Breast epithelium (tissue), 4 donors: Measurements from ENCODE around the gene PRRC2B. TPM values are rescaled to one million over a fixed set of nuclear protein-coding genes. Genes with fewer than 3 reads are reported as not detected.

ENCODE experiments used
- DNase-seq, 2 donors: peaks; one replicate each; pipeline ENCODE4 v3.0.0-alpha.2; 2019; ENCODE audit warnings: low spot score in 2 of 2
- H3K27ac ChIP-seq, 2 donors: fragments of 200-600 bp; sonication (generic) in 1 of 2; one replicate each; pipeline ENCODE4 v1.5.1; 2016 to 2019; ENCODE audit warnings: mild to moderate bottlenecking in 1 of 2
- H3K27me3 ChIP-seq, 2 donors: fragments of 200-600 bp; sonication (generic) in 1 of 2; one replicate each; pipeline versions ENCODE4 v1.5.1 to v1.6.0; 2017 to 2019; ENCODE audit warnings: control low read depth in 1 of 2, mild to moderate bottlenecking in 1 of 2
- H3K36me3 ChIP-seq: fragments of 200-600 bp; one replicate; pipeline ENCODE4 v1.5.1; 2019
- H3K4me1 ChIP-seq, 2 donors: fragments of 200-600 bp; sonication (generic); one replicate each; pipeline ENCODE4 v1.5.1; 2016 to 2019; ENCODE audit warnings: control low read depth in 1 of 2
- H3K4me3 ChIP-seq, 3 donors: fragments of 200-600 bp; sonication (generic); 1 replicate in 2 of 3; 2 replicates in 1 of 3; pipeline ENCODE4 v1.5.1; 2016 to 2019; ENCODE audit warnings: mild to moderate bottlenecking in 3 of 3, moderate library complexity in 2 of 3
- H3K9me3 ChIP-seq, 2 donors: fragments of 200-600 bp; sonication (generic) in 1 of 2; one replicate each; pipeline ENCODE4 v1.5.1; 2016 to 2019; ENCODE audit warnings: control low read depth in 1 of 2
- POLR2A ChIP-seq: fragments of 450-650 bp; IDR thresholded peaks from one replicate; pipeline ENCODE4 v1.6.1; 2016; ENCODE audit warnings: antibody characterized with exemption, mild to moderate bottlenecking, moderate library complexity
- POLR2AphosphoS5 ChIP-seq, 3 donors: sonication (generic); formaldehyde crosslinking; IDR thresholded peaks; one replicate each; pipeline ENCODE4 v1.6.1; 2017; ENCODE audit warnings: antibody characterized with exemption in 3 of 3
- intact Hi-C: fragments of 100-400 bp; cut with DNase I; formaldehyde crosslinking; loops from one replicate; pipeline ENCODE4 v1.15.1; 2023; ENCODE audit warnings: low total_unique reads
- total RNA-seq, 3 donors: library from RNA; depleted of rRNA; stranded (reverse); fragments of >200 nt; gene quantifications; one replicate each; pipeline ENCODE4 v1.1.0, GENCODE V29; 2016
- TF ChIP-seq, protein P1 (sequence below), 3 donors: fragments of 450-650 bp; IDR thresholded peaks; one replicate each; pipeline ENCODE4 v1.5.1; 2016 to 2017; ENCODE audit warnings: antibody characterized with exemption in 3 of 3, mild to moderate bottlenecking in 3 of 3, moderate library complexity in 3 of 3

PRRC2B gene
- total RNA-seq, 3 donors from 2014 or later: 95.9 to 143 (median 102) TPM

DNA sequence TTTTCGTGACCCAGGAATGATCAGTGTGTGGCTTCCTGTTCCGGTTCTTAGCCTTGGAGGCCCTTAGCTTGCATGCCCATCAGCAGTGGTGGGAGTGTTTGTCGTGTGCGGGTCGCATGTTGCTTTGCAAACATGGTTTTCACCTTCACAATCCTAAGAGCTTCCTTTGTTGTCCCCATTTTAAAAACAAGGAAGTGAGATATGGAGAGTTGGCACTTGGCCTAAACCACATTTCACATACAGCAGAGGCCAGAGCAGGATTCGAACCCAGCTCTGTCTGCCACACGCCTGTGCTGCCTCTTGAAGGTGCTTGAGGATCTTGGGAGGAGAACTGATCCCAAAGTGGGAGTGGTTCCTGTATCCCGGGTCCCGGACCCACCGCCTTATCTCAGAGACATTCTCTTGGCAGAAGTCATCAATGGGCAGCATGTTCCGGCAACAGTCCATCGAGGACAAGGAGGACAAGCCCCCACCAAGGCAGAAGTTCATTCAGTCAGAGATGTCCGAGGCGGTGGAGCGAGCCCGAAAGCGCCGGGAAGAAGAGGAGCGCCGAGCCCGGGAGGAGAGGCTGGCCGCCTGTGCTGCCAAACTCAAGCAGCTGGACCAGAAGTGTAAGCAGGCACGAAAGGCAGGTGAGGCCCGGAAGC lies 70.6 kb downstream of the PRRC2B start:
- H3K27ac ChIP-seq: peak overlapping the region in 1 of 2 donors; percentile 12
- no peaks in the 10 kb centered on the region for H3K4me1 ChIP-seq
- DNase-seq: peak in 1 of 2 donors; percentile 30
- H3K27me3 ChIP-seq: no peaks in the 10 kb centered on the region
- H3K4me3 ChIP-seq: no peak overlapping the region
- intact Hi-C loops: no loop called here
- H3K9me3 ChIP-seq: no peaks in the 10 kb centered on the region
- H3K36me3 ChIP-seq: no peaks in the 10 kb centered on the region
- TF ChIP-seq POLR2AphosphoS5 (IDR thresholded peaks at IDR 0.05): no peak
- TF ChIP-seq, protein P1, sequence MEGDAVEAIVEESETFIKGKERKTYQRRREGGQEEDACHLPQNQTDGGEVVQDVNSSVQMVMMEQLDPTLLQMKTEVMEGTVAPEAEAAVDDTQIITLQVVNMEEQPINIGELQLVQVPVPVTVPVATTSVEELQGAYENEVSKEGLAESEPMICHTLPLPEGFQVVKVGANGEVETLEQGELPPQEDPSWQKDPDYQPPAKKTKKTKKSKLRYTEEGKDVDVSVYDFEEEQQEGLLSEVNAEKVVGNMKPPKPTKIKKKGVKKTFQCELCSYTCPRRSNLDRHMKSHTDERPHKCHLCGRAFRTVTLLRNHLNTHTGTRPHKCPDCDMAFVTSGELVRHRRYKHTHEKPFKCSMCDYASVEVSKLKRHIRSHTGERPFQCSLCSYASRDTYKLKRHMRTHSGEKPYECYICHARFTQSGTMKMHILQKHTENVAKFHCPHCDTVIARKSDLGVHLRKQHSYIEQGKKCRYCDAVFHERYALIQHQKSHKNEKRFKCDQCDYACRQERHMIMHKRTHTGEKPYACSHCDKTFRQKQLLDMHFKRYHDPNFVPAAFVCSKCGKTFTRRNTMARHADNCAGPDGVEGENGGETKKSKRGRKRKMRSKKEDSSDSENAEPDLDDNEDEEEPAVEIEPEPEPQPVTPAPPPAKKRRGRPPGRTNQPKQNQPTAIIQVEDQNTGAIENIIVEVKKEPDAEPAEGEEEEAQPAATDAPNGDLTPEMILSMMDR (IDR thresholded peaks at IDR 0.05): no peak
- TF ChIP-seq POLR2A: no peak

DNA sequence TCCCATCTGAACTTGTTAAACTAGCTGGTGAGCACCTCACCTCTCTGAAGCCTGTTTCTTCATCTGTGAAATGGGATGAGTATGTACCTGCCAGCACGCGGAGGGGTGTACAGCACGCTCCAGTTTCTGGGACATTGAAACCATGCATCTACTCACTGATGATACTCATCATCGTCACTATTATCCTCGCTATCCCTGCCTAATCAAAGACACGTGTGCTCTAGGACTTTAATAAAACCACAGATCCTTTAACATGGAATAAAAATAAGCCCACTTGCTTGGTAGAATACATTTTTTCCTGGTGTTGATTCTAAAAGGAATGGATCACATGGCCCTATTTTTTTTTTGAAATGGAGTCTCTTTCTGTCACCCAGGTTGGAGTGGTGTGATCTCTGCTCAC lies 71.5 kb downstream of the PRRC2B start:
- no peaks in the 10 kb centered on the region for H3K9me3 ChIP-seq
- intact Hi-C loops: no loop called here
- H3K27me3 ChIP-seq: no peaks in the 10 kb centered on the region
- DNase-seq: no peak
- no peak overlapping the region for H3K4me3 ChIP-seq
- H3K36me3 ChIP-seq: no peaks in the 10 kb centered on the region
- H3K27ac ChIP-seq: no peak overlapping the region
- no peaks in the 10 kb centered on the region for H3K4me1 ChIP-seq
- no peak for TF ChIP-seq POLR2A
- TF ChIP-seq, protein P1 (IDR thresholded peaks at IDR 0.05): no peak
- TF ChIP-seq POLR2AphosphoS5 (IDR thresholded peaks at IDR 0.05): no peak

DNA sequence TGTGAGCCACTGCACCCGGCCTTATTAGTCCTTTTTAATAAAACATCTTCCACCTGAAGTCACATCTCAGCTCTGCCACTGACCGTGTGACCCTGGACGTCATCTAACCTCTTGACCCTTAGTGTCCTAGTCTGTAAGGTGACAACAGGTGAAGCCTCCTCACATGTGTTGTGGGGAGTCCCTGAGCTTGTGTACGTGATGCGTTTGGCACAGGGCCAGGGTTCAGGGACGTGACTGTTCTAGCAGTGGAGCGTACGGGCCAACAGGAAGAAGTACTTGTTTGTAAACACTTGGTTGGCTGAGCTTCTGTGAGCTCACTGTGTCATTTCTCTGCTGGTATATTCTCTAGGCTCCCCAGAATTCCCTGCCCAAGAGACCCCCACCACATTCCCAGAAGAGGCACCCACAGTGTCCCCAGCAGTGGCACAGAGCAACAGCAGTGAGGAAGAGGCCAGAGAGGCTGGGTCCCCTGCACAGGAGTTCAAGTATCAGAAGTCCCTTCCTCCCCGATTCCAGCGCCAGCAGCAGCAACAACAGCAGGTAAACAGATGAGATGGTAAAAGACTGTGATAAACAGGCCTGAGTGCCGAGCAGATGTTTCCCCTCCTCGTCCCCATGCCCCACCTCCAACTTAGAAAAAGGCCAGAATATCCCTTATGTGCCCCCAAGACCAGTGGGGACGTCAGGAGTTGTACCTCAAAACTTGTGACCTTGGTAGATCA lies 73.5 kb downstream of the PRRC2B start:
- Histone ChIP-seq H3K27me3 (no peaks in the 10 kb centered on the region), H3K27ac (peak overlapping the region in 1 of 2 donors; percentile 36), H3K9me3 (no peaks in the 10 kb centered on the region), H3K36me3 (no peaks in the 10 kb centered on the region), H3K4me3 (no peak overlapping the region), H3K4me1 (no peaks in the 10 kb centered on the region)
- DNase-seq: peak in 1 of 2 donors; percentile 52
- TF ChIP-seq POLR2A: no peak
- TF ChIP-seq POLR2AphosphoS5 (IDR thresholded peaks at IDR 0.05): no peak
- TF ChIP-seq, protein P1 (IDR thresholded peaks at IDR 0.05): no peak
- intact Hi-C loops: no loop called here

DNA sequence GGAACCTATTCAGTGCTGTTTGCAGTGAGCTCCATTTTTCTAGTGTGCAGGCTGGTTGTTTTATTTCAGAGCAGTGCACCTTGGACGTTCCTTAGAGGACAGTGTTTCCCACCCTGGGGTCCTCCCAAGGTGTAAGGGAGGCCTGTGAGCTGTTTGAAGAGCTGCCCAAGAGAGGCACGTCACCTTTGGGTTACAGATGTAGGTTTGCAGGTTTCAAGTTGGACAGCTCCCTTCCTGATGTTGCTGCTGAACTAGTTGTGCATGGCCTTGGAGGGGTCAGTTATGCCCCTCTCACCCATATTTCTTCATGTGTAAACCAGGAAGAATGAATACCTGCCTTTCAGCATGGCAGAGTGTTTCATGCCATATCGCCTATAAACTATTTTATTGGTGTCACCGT lies 74.1 kb downstream of the PRRC2B start:
- TF ChIP-seq POLR2A (no peak), POLR2AphosphoS5 (IDR thresholded peaks at IDR 0.05) (no peak)
- TF ChIP-seq, protein P1 (IDR thresholded peaks at IDR 0.05): no peak
- H3K27ac ChIP-seq: no peak overlapping the region
- H3K4me1 ChIP-seq: no peaks in the 10 kb centered on the region
- no peaks in the 10 kb centered on the region for H3K9me3 ChIP-seq
- intact Hi-C loops: no loop called here
- DNase-seq: no peak
- no peaks in the 10 kb centered on the region for H3K36me3 ChIP-seq
- H3K4me3 ChIP-seq: no peak overlapping the region
- H3K27me3 ChIP-seq: no peaks in the 10 kb centered on the region

DNA sequence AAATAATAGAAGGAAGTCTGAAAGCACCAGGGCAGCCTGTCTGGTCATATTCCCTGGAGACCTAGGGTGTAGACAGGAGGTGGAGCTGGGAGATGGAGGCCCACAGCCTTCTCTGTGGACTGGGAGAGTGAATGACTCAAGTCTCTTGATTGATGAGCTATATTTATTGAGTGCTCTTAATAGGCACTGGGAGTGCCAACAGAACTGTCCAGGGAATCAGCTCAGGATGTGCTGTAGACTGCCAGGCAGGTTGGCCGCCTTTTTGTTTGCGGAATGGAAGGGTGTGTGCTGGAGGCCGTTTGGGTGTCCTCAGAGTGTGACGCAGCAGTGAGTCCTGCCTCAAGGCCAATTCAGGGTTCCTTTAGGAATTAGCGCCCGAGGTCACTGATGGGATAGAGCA lies 75.5 kb downstream of the PRRC2B start:
- intact Hi-C loops: no loop called here

More for the DNA sequence above, 75.5 kb downstream of the PRRC2B start:
- TF ChIP-seq, protein P1 (IDR thresholded peaks at IDR 0.05): no peak
- no peak for TF ChIP-seq POLR2A
- TF ChIP-seq POLR2AphosphoS5 (IDR thresholded peaks at IDR 0.05): no peak
- no peaks in the 10 kb centered on the region for H3K4me1 ChIP-seq
- no peaks in the 10 kb centered on the region for H3K9me3 ChIP-seq
- no peaks in the 10 kb centered on the region for H3K36me3 ChIP-seq
- H3K4me3 ChIP-seq: no peak overlapping the region
- peak in 1 of 2 donors; percentile 41 for DNase-seq
- peak overlapping the region in 1 of 2 donors; percentile 8 for H3K27ac ChIP-seq
- H3K27me3 ChIP-seq: no peaks in the 10 kb centered on the region
